Melanocyte of skin (primary cell): ENCODE data around the gene ZNF44. TPM values are rescaled to one million over a fixed set of nuclear protein-coding genes. Genes with fewer than 3 reads are reported as not detected.

Experiments
- total RNA-seq, 2 donors: library from RNA; depleted of rRNA; stranded (reverse); fragments of >200 nt; gene quantifications; 2 replicates each; pipeline ENCODE4 v1.2.3, GENCODE V29; 2012

The ZNF44 gene
- total RNA-seq = 1 to 10 TPM; 4.8 to 6.7 TPM

DNA sequence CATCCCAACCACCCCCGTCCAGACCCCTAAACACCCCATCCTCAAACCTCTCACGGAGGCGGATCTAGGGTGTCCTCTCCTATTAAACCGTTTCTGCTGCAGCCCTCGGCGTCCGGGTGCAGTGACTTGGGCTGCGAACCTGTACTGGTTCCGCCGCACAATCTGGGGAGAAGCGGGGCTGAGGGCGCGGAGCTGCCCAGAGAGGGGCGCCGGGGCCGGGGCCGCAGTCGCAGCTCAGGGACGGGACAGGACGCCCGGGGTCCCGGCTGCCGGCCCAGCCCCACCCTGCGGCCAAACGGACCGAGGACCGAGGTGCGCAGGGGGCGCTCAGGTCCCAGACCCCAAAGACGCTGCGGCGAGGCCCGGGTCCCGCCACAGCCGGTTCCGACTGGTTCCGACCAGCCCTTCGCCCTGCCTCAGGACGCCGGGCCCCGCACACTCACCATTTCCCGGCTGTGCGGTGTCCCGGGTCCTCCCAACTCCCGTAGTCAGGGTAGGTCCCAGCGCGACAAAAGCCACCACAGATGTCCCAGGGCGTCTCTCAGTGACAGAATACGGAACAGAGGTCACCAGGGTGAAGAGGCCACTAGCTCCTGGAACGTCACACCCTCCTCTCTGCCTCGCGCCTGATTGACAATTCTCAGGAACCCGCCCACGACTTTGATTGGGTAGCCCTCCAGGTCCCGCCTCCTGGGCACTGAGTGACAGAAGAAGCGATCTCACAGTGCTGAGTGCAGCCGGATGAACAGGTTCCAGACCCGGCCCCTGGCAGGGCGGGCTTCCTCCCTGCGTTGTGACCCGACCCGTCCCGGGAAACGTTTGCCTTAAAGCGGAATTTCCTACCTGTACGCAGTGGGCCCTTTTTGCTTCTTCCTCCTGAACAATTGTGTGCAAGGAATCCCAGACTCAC is at the start of gene ZNF44:
ZNF44 (minus strand) TSS at position 635 of the 910 bp plus-strand sequence; CDS start at position 446, 189 bp downstream.

DNA sequence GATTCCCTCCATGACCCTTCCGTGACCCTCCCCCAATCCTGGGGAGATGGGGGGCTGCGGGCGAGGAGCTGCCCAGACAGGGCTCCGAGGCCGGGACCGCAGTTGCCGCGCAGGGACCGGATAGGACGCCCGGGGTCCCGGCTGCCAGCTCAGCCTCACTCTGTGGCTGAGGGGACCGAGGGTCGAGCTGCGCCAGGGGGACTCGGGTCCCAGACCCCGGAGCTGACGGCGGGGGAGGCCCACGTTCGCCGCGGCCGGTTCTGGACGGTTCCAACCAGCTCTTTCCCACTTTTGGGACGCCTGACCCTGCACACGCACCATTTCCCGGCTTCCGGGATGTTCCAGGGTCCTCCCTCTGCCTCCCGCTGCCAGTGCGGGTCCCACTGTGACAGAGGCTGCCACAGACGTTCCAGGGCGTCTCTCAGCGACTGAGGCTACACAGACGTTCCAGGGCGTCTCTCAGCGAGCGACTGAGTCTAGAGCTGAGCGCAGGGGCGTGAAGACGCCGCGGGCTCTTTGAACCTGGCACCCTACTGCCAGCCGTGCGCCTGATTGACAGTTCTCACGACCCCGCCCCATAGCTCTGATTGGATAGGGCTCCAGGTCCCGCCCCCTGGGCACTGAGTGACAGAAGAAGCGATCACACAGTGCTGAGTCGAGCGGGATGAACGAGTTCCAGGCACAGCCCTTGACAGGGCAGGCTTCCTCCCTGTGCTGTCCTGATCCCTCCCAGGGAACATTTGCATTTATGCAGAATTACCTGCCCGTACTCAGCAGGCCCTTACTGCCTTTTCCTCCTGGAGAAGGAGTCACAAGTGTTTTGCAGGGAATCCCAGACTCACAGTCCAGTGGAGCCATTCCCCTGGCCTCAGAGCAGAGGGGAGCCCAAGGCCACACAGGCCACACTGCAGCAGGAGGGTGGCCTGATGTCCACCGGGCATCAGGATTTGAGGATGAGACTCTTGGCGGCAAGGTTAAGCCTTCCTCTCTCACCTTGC is 38.8 kb upstream of the ZNF44 start, which contains the start of gene ZNF563:
ZNF563 (minus strand) TSS at position 472 of the 998 bp plus-strand sequence; CDS start at position 321, 151 bp downstream.

Other genes with a start within 250 kb of the ZNF44 start
- under 1 TPM; 0.34 to 0.67 TPM for gene ZNF878, start 241.9 kb downstream of the ZNF44 start, total RNA-seq
- gene ZNF844, start 230.2 kb downstream of the ZNF44 start, total RNA-seq = 1 to 10 TPM; 2.3 to 3.4 TPM
- 1 to 10 TPM; 3.4 to 4.7 TPM for gene ZNF20, start 154.5 kb downstream of the ZNF44 start, total RNA-seq
- gene ZNF625, start 138.1 kb downstream of the ZNF44 start, total RNA-seq = 10 to 100 TPM; 11.0 to 11.7 TPM
- 1 to 10 TPM; 6.3 to 7.9 TPM for gene ZNF136, start 131.8 kb downstream of the ZNF44 start, total RNA-seq
- 1 to 10 TPM; 2.0 to 2.1 TPM for gene ZNF563, start 38.8 kb upstream of the ZNF44 start, total RNA-seq
- gene ZNF442, start 70.8 kb upstream of the ZNF44 start, total RNA-seq = 1 to 10 TPM; 1.0 to 1.3 TPM
- 1 to 10 TPM; 2.0 to 2.8 TPM for gene ZNF799, start 106.4 kb upstream of the ZNF44 start, total RNA-seq
- 1 to 10 TPM; 1.0 to 2.0 TPM for gene ZNF443, start 146.1 kb upstream of the ZNF44 start, total RNA-seq
- 1 to 10 TPM; 1.7 to 2.1 TPM for gene ZNF709, start 189.9 kb upstream of the ZNF44 start, total RNA-seq